CD14-positive monocyte (primary cell): ENCODE measurements around the gene CPLANE1. TPM values are rescaled to one million over a fixed set of nuclear protein-coding genes. Genes with fewer than 3 reads are reported as not detected.

Experiments used
- DNase-seq, 3 donors: peaks; one replicate each; pipeline ENCODE4 v3.0.0-alpha.2; 2011 to 2022
- H2AFZ ChIP-seq: 2 replicates; pipeline ENCODE4 v1.6.0; 2012; ENCODE audit warnings: mild to moderate bottlenecking, low read depth, low read length, inconsistent platforms; ENCODE audit not compliant: insufficient read depth, poor library complexity, severe bottlenecking
- H3K27ac ChIP-seq, 2 donors: 1 replicate in 1 of 2; 2 replicates in 1 of 2; pipeline ENCODE4 v1.5.1; 2012 to 2013; ENCODE audit warnings: low read length in 2 of 2, control low read depth in 1 of 2, inconsistent platforms in 1 of 2, low read depth in 1 of 2, mild to moderate bottlenecking in 1 of 2
- H3K27me3 ChIP-seq, 2 donors: one replicate each; pipeline versions ENCODE4 v1.6.0 to v1.6.1; 2011 to 2013; ENCODE audit warnings: low read length in 2 of 2; ENCODE audit not compliant: control insufficient read depth in 2 of 2, insufficient read depth in 2 of 2
- H3K36me3 ChIP-seq, 2 donors: replicated peaks in 1 of 2; 1 replicate in 1 of 2; 2 replicates in 1 of 2; pipeline versions ENCODE4 v1.5.1 to v1.6.1; 2012 to 2013; ENCODE audit warnings: low read length in 2 of 2, control low read depth in 1 of 2, inconsistent platforms in 1 of 2, mild to moderate bottlenecking in 1 of 2; ENCODE audit not compliant: insufficient read depth in 2 of 2, control insufficient read depth in 1 of 2
- H3K4me1 ChIP-seq, 2 donors: 1 replicate in 1 of 2; 2 replicates in 1 of 2; pipeline versions ENCODE4 v1.5.1 to v1.6.1; 2012 to 2013; ENCODE audit warnings: low read length in 2 of 2, control low read depth in 1 of 2, inconsistent platforms in 1 of 2, mild to moderate bottlenecking in 1 of 2, moderate library complexity in 1 of 2; ENCODE audit not compliant: insufficient read depth in 2 of 2, control insufficient read depth in 1 of 2
- H3K4me2 ChIP-seq: replicated peaks from 2 replicates; pipeline ENCODE3; 2012; ENCODE audit warnings: low read length, moderate library complexity, mild to moderate bottlenecking; ENCODE audit not compliant: poor library complexity, severe bottlenecking; ENCODE audit errors: extremely low read depth
- H3K4me3 ChIP-seq, 3 experiments: fragments of 200-600 bp in 1 of 3; sonication (generic) in 1 of 3; replicated peaks in 1 of 3; 1 replicate in 2 of 3; 2 replicates in 1 of 3; pipeline ENCODE4 v1.5.1; 2011 to 2013; ENCODE audit warnings: low read length in 3 of 3, mild to moderate bottlenecking in 3 of 3, control low read depth in 2 of 3, low read depth in 2 of 3, inconsistent platforms in 1 of 3, moderate library complexity in 1 of 3
- H3K79me2 ChIP-seq: 2 replicates; pipeline ENCODE4 v1.6.0; 2012; ENCODE audit warnings: mild to moderate bottlenecking, control low read depth, inconsistent platforms, low read length, moderate library complexity; ENCODE audit not compliant: insufficient read depth
- H3K9ac ChIP-seq: 2 replicates; pipeline ENCODE4 v1.6.0; 2017; ENCODE audit warnings: low read length, mild to moderate bottlenecking; ENCODE audit not compliant: insufficient read depth, poor library complexity, severe bottlenecking
- H3K9me3 ChIP-seq, 2 donors: replicated peaks in 1 of 2; 1 replicate in 1 of 2; 2 replicates in 1 of 2; pipeline versions ENCODE4 v1.5.1 to v1.6.1; 2012 to 2013; ENCODE audit warnings: low read length in 2 of 2, control low read depth in 1 of 2; ENCODE audit not compliant: control insufficient read depth in 1 of 2, insufficient read depth in 1 of 2
- H4K20me1 ChIP-seq: 2 replicates; pipeline ENCODE4 v1.6.0; 2012; ENCODE audit warnings: mild to moderate bottlenecking, low read length, control low read depth, moderate library complexity; ENCODE audit not compliant: insufficient read depth
- H3K27ac Mint-ChIP-seq, 7 donors: one replicate each; pipeline ENCODE4 v1.8.0; 2020; ENCODE audit warnings: mild to moderate bottlenecking in 7 of 7, mixed read lengths in 7 of 7, moderate library complexity in 6 of 7, inconsistent platforms in 2 of 7
- H3K27me3 Mint-ChIP-seq, 3 donors: one replicate each; pipeline ENCODE4 v1.8.0; 2021 to 2022; ENCODE audit warnings: low read depth in 3 of 3, mild to moderate bottlenecking in 3 of 3, mixed read lengths in 3 of 3, moderate library complexity in 3 of 3, inconsistent platforms in 1 of 3
- H3K36me3 Mint-ChIP-seq, 2 donors: one replicate each; pipeline ENCODE4 v1.8.0; 2020; ENCODE audit warnings: mixed read lengths in 2 of 2, inconsistent platforms in 1 of 2, mild to moderate bottlenecking in 1 of 2
- H3K4me1 Mint-ChIP-seq: one replicate; pipeline ENCODE4 v1.8.0; 2020; ENCODE audit warnings: mild to moderate bottlenecking, mixed read lengths
- H3K4me3 Mint-ChIP-seq, 2 donors: one replicate each; pipeline ENCODE4 v1.8.0; 2020; ENCODE audit warnings: mild to moderate bottlenecking in 2 of 2, mixed read lengths in 2 of 2, moderate library complexity in 1 of 2
- H3K9me3 Mint-ChIP-seq, 7 donors: one replicate each; pipeline ENCODE4 v1.8.0; 2020 to 2022; ENCODE audit warnings: mixed read lengths in 7 of 7, mild to moderate bottlenecking in 6 of 7, moderate library complexity in 6 of 7, inconsistent platforms in 2 of 7
- CTCF ChIP-seq: fragments of 200-600 bp; IDR thresholded peaks from one replicate; pipeline ENCODE4 v1.8.0; 2022; ENCODE audit warnings: antibody characterized with exemption, mild to moderate bottlenecking
- WGBS: methylation state at CpG from one replicate; pipeline ENCODE4 v1.1.5; 2013; ENCODE audit warnings: missing lambda C conversion rate; ENCODE audit not compliant: insufficient coverage; 5-methylcytosine and 5-hydroxymethylcytosine counted together
- intact Hi-C, 2 donors: fragments of 100-400 bp; cut with micrococcal nuclease; formaldehyde crosslinking; loops; one replicate each; pipeline versions ENCODE4 v1.15.0 to v1.15.1; 2023
- polyA plus RNA-seq, 3 donors: library from polyadenylated mRNA; depleted of rRNA in 1 of 3; unstranded in 2 of 3; stranded (reverse) in 1 of 3; fragments of 300-500 nt in 2 of 3; fragments of >200 nt in 1 of 3; fragmentation: Illumina TruSeq in 2 of 3; gene quantifications; 1 replicate in 2 of 3; 2 replicates in 1 of 3; pipeline ENCODE4 v1.2.3, GENCODE V29; 2012 to 2021

CPLANE1 gene
- polyA plus RNA-seq, 3 donors, result 0.25 to 1.6 (median 0.88) TPM

GRCh38 chr5:37174928-37175327, 74.2 kb downstream of the CPLANE1 start:
- H3K9me3 Mint-ChIP-seq, result peaks cover 0 to 2% (median 0%) of the 10 kb centered on the region in 7 donors
- DNase-seq, result no peak
- no peaks in the 10 kb centered on the region for H3K27me3 Mint-ChIP-seq
- H3K79me2 ChIP-seq, result no peaks in the 10 kb centered on the region
- H3K9me3 ChIP-seq, result no peaks in the 10 kb centered on the region
- TF ChIP-seq CTCF, result no peak
- peaks cover 21 to 23% of the 10 kb centered on the region in 2 donors for H3K36me3 Mint-ChIP-seq
- no peak overlapping the region for H3K9ac ChIP-seq
- no peak overlapping the region for H3K27ac ChIP-seq
- H2AFZ ChIP-seq, result no peak overlapping the region
- H3K4me3 ChIP-seq, result no peak overlapping the region
- peaks cover 3 to 46% of the 10 kb centered on the region in 2 donors for H3K36me3 ChIP-seq
- no peak overlapping the region for H3K4me3 Mint-ChIP-seq
- no peaks in the 10 kb centered on the region for H3K27me3 ChIP-seq
- intact Hi-C loops, result no loop called here
- no peaks in the 10 kb centered on the region for H3K4me1 ChIP-seq
- H3K4me2 ChIP-seq, result no peak overlapping the region
- H3K4me1 Mint-ChIP-seq, result no peaks in the 10 kb centered on the region
- no peak overlapping the region for H3K27ac Mint-ChIP-seq
- no peaks in the 10 kb centered on the region for H4K20me1 ChIP-seq
- 93% methylated on average over 3 of the region's 3 CpGs for WGBS

- WGBS, result no CpG with 5 or more reads among the region's 2 CpGs
- Histone ChIP-seq H3K4me1 (no peaks in the 10 kb centered on the region), H3K79me2 (no peaks in the 10 kb centered on the region), H3K27ac (no peak overlapping the region), H3K4me3 (no peak overlapping the region), H3K36me3 (peaks cover 3 to 60% of the 10 kb centered on the region in 2 donors), H3K9me3 (no peaks in the 10 kb centered on the region), H3K4me2 (no peak overlapping the region), H3K27me3 (no peaks in the 10 kb centered on the region), H3K9ac (no peak overlapping the region), H4K20me1 (no peaks in the 10 kb centered on the region), H2AFZ (no peak overlapping the region)
- no peak for TF ChIP-seq CTCF
- Mint-ChIP-seq H3K27me3 (no peaks in the 10 kb centered on the region), H3K27ac (no peak overlapping the region), H3K9me3 (peaks cover 0 to 2% (median 0%) of the 10 kb centered on the region in 7 donors), H3K4me1 (no peaks in the 10 kb centered on the region), H3K36me3 (peaks cover 31 to 34% of the 10 kb centered on the region in 2 donors), H3K4me3 (no peak overlapping the region)
- no peak for DNase-seq
- intact Hi-C loops, result no loop called here
Observed at GRCh38 chr5:37172957-37173356, 76.2 kb downstream of the CPLANE1 start.
